ENCODE measurements around the gene PEX1.
"Not testable (repeated sequence)": the region's sequence is repeated elsewhere in the genome, so short reads cannot be mapped to it uniquely, and the experiment has no call there.

PEX1 gene

DNA sequence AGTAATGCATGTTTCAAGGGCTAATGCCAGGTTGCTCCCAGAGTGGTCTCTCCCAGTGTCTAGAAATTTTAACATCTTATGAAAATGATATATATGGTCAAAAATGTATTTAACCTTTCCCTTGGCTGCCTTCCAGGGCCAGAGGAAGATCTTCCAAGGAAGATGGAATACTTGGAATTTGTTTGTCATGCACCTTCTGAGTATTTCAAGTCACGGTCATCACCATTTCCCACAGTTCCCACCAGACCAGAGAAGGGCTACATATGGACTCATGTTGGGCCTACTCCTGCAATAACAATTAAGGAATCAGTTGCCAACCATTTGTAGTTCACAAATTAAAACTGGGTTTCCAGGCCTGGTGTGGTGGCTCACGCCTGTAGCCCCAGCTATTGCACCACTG, 72.1 kb downstream of the PEX1 start:
- no peak for DNase-seq

DNA sequence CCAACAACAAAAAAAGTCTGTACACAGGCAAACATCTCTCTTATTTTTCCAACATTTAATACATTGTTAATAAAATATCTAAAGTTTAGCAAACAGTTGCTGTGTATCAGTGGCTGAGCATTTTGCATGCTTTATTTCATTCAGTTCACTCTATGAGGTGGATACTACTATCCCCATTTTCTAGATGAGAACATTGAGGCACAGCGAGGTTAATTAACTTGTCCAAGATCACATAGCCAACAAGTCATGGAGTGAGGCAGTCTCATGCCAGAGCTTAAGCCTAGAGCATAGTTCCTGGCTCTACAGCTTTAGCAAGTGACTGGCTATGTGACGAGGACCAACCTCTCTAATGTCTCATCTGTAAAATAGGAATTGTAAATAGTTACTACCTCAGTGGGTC, 76.7 kb downstream of the PEX1 start:
- no peak for DNase-seq

GRCh38 chr7:92448205-92448747, 80.0 kb downstream of the PEX1 start:
- DNase-seq = peak; percentile 71

DNA sequence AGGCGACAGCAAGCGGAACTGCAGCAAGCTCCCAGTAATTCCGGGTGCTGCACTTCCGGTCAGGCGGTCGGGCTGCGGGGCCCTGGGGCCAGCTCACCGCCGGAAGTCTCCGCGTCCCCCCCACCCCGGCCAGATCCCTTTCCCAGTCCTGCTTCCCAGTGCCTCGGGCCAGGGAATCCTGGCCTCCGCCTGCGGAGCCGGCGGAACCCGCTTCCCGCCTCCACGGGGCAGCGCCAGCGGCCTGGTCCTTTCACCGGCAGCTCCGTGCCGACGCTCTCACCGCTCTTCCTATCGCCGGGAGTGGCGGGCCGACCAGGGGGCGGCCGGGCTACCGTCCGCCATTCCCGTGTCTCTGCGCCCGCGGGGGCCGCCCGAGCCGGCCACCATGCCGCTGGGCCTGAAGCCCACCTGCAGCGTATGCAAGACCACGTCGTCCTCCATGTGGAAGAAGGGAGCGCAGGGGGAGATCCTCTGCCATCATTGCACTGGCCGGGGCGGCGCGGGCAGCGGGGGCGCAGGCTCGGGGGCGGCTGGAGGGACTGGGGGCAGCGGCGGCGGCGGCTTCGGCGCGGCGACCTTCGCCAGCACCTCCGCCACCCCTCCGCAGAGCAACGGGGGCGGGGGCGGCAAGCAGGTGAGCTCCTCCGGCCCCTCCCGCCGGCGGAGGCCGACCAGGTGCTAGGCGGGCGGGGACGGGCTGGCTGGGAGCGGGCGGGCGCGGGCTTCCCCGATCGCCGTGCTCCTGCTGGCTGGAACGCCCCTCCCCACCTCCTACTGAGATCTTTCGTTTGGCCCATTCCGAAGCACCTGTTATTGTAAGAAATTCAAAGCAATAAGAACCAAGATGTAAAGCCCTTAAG, 80.7 kb downstream of the PEX1 start, which contains the start of gene GATAD1:
Gene GATAD1, plus strand, starts transcription at position 138 of the 860 bp plus-strand sequence. Its CDS starts 248 bp downstream, at position 386.
- DNase-seq = peak; percentile 88

GRCh38 chr7:92446869-92447344, 81.4 kb downstream of the PEX1 start:
- no peak for DNase-seq

GRCh38 chr7:92442720-92443119, 85.6 kb downstream of the PEX1 start:
- not testable (repeated sequence) for DNase-seq

- DNase-seq = no peak
These were observed 90.3 kb downstream of the PEX1 start for GRCh38 chr7:92437956-92438491.

All from CD4-positive, alpha-beta T cell treated with Interleukin-12 subunit alpha and Interleukin-12 subunit beta, for 1 hour (primary cell).